ENCODE results near the gene DRC1.

Gene DRC1

GRCh38 chr2:26399771-26400376 lies 1.8 kb upstream of the DRC1 start:
- DNase-seq (ENCODE audit: low read depth in 2 of 2), result no peak

GRCh38 chr2:26400723-26401122 lies 997 bp upstream of the DRC1 start:
- DNase-seq (ENCODE audit: low read depth in 2 of 2), result no peak

GRCh38 chr2:26407526-26407925 lies 5.8 kb downstream of the DRC1 start:
- no peak for DNase-seq (ENCODE audit: low read depth in 2 of 2)

- no peak for DNase-seq (ENCODE audit: low read depth in 2 of 2)
Observed at GRCh38 chr2:26409785-26410184, 8.1 kb downstream of the DRC1 start.

GRCh38 chr2:26410764-26411243 lies 9.1 kb downstream of the DRC1 start:
- DNase-seq (ENCODE audit: low read depth in 2 of 2), result no peak

GRCh38 chr2:26411419-26411818 lies 9.7 kb downstream of the DRC1 start:
- no peak for DNase-seq (ENCODE audit: low read depth in 2 of 2)

- peak in 1 of 2 donors; percentile 1 for DNase-seq (ENCODE audit: low read depth in 2 of 2)
Observed at GRCh38 chr2:26412091-26412673, 10.5 kb downstream of the DRC1 start.

GRCh38 chr2:26414311-26414710 lies 12.6 kb downstream of the DRC1 start:
- no peak for DNase-seq (ENCODE audit: low read depth in 2 of 2)

- no peak for DNase-seq (ENCODE audit: low read depth in 2 of 2)
Observed at GRCh38 chr2:26421961-26422360, 20.2 kb downstream of the DRC1 start.

GRCh38 chr2:26422947-26423629 lies 21.4 kb downstream of the DRC1 start:
- DNase-seq (ENCODE audit: low read depth in 2 of 2), result no peak

- no peak for DNase-seq (ENCODE audit: low read depth in 2 of 2)
Observed at GRCh38 chr2:26423750-26424149, 22.0 kb downstream of the DRC1 start.

- no peak for DNase-seq (ENCODE audit: low read depth in 2 of 2)
Observed at GRCh38 chr2:26424221-26424620, 22.5 kb downstream of the DRC1 start.

- no peak for DNase-seq (ENCODE audit: low read depth in 2 of 2)
Observed at GRCh38 chr2:26428846-26429245, 27.1 kb downstream of the DRC1 start.

GRCh38 chr2:26429779-26430578 lies 28.3 kb downstream of the DRC1 start:
- no peak for DNase-seq (ENCODE audit: low read depth in 2 of 2)

GRCh38 chr2:26430826-26431225 lies 29.1 kb downstream of the DRC1 start:
- no peak for DNase-seq (ENCODE audit: low read depth in 2 of 2)

GRCh38 chr2:26432363-26432762 lies 30.6 kb downstream of the DRC1 start:
- DNase-seq (ENCODE audit: low read depth in 2 of 2), result no peak

- no peak for DNase-seq (ENCODE audit: low read depth in 2 of 2)
Observed at GRCh38 chr2:26432859-26433258, 31.1 kb downstream of the DRC1 start.

GRCh38 chr2:26435106-26435505 lies 33.4 kb downstream of the DRC1 start:
- DNase-seq (ENCODE audit: low read depth in 2 of 2), result no peak

- DNase-seq (ENCODE audit: low read depth in 2 of 2), result no peak
Observed at GRCh38 chr2:26438526-26438925, 36.8 kb downstream of the DRC1 start.

- DNase-seq (ENCODE audit: low read depth in 2 of 2), result no peak
Observed at GRCh38 chr2:26438926-26439325, 37.2 kb downstream of the DRC1 start.

- DNase-seq (ENCODE audit: low read depth in 2 of 2), result no peak
Observed at GRCh38 chr2:26442301-26442700, 40.6 kb downstream of the DRC1 start.

- no peak for DNase-seq (ENCODE audit: low read depth in 2 of 2)
Observed at GRCh38 chr2:26442707-26443106, 41.0 kb downstream of the DRC1 start.
